NB4 (cell line): ENCODE results near the gene OARD1.

Source experiments
- DNase-seq: peaks from one replicate; pipeline ENCODE4 v3.0.0; 2010; ENCODE audit warnings: low read depth
- H3K4me3 ChIP-seq: one replicate; pipeline ENCODE4 v1.5.1; 2011; ENCODE audit warnings: mild to moderate bottlenecking, low read depth, low read length, moderate library complexity
- CTCF ChIP-seq: IDR thresholded peaks from one replicate; pipeline ENCODE4 v1.5.1; 2012; ENCODE audit warnings: low read depth, low read length
- MAX ChIP-seq: IDR thresholded peaks from 2 replicates; pipeline ENCODE4 v1.6.1; 2011; ENCODE audit warnings: low read depth, low read length
- MYC ChIP-seq: IDR thresholded peaks from 2 replicates; pipeline ENCODE4 v1.6.1; 2011; ENCODE audit warnings: low read depth, low read length
- POLR2A ChIP-seq: IDR thresholded peaks from 2 replicates; pipeline ENCODE4 v1.6.1; 2011; ENCODE audit warnings: mild to moderate bottlenecking; ENCODE audit not compliant: insufficient read length; ENCODE audit errors: extremely low read depth

The OARD1 gene

GRCh38 chr6:41049521-41049920, 22.6 kb downstream of the OARD1 start:
- no peak overlapping the region for H3K4me3 ChIP-seq
- DNase-seq: no peak
- no peak for TF ChIP-seq POLR2A
- no peak for TF ChIP-seq MAX
- no peak for TF ChIP-seq MYC
- TF ChIP-seq CTCF: no peak

- no peak for DNase-seq
- no peak overlapping the region for H3K4me3 ChIP-seq
- TF ChIP-seq CTCF (no peak), MYC (no peak), POLR2A (no peak), MAX (no peak)
These were observed 24.1 kb downstream of the OARD1 start for GRCh38 chr6:41047745-41048732.

GRCh38 chr6:41047306-41047705, 24.9 kb downstream of the OARD1 start:
- DNase-seq: no peak
- TF ChIP-seq POLR2A: no peak
- no peak for TF ChIP-seq CTCF
- no peak for TF ChIP-seq MAX
- TF ChIP-seq MYC: no peak
- H3K4me3 ChIP-seq: no peak overlapping the region

- TF ChIP-seq MAX: no peak
- DNase-seq: no peak
- no peak overlapping the region for H3K4me3 ChIP-seq
These were observed 26.1 kb downstream of the OARD1 start for GRCh38 chr6:41046084-41046483.

- no peak overlapping the region for H3K4me3 ChIP-seq
- no peak for DNase-seq
- TF ChIP-seq CTCF (no peak), MAX (no peak), POLR2A (no peak), MYC (no peak)
These were observed 26.5 kb downstream of the OARD1 start for GRCh38 chr6:41045664-41046063.

GRCh38 chr6:41043151-41043550, 29.0 kb downstream of the OARD1 start:
- no peak overlapping the region for H3K4me3 ChIP-seq
- no peak for DNase-seq
- TF ChIP-seq POLR2A (no peak), MAX (no peak), CTCF (no peak), MYC (no peak)
